ENCODE results near the gene BNC1. TPM values are rescaled to one million over a fixed set of nuclear protein-coding genes. Genes with fewer than 3 reads are reported as not detected.

BNC1 gene
- total and polyA plus RNA-seq, 2 of the 4 experiments (the other 2 are of a cell fraction), result 0.38 to 0.54 TPM

- Histone ChIP-seq H2AK9ac (replicated peaks; ENCODE audit: low read depth, low read length, poor library complexity) (no peak overlapping the region), H2AFZ (replicated peaks; ENCODE audit: low read length, poor library complexity) (no peak overlapping the region), H3K27me3 (ENCODE audit: control insufficient read depth, insufficient read depth, low read length) (peaks cover 7% of the 10 kb centered on the region; the same call in 1 of the 2 replicates), H3K9ac (ENCODE audit: low read depth, low read length) (no peak overlapping the region), H4K91ac (ENCODE audit: insufficient read depth, low read depth, low read length) (no peak overlapping the region), H3K18ac (ENCODE audit: low read depth, low read length) (no peak overlapping the region), H2BK15ac (ENCODE audit: low read depth, low read length) (no peak overlapping the region), H3K36me3 (ENCODE audit: control insufficient read depth, insufficient read depth, low read length) (no peaks in the 10 kb centered on the region), H3K9me3 (ENCODE audit: control insufficient read depth, insufficient read depth, low read length) (no peaks in the 10 kb centered on the region), H4K20me1 (ENCODE audit: insufficient read depth, low read length) (no peaks in the 10 kb centered on the region), H4K5ac (ENCODE audit: low read depth, low read length) (no peak overlapping the region), H2BK20ac (ENCODE audit: low read depth, low read length) (no peak overlapping the region), H3K4me1 (ENCODE audit: control insufficient read depth, insufficient read depth, low read length) (no peaks in the 10 kb centered on the region), H3K4me3 (ENCODE audit: insufficient read depth, low read depth, low read length) (no peak overlapping the region), H2BK5ac (ENCODE audit: low read depth, low read length, poor library complexity, severe bottlenecking) (no peak overlapping the region), H3K14ac (replicated peaks; ENCODE audit: low read depth, low read length) (no peak overlapping the region), H2AK5ac (ENCODE audit: low read depth, low read length) (no peak overlapping the region), H3K27ac (ENCODE audit: insufficient read depth, low read length) (no peak overlapping the region), H4K8ac (ENCODE audit: low read depth in 2 of 2, low read length in 2 of 2) (no peak overlapping the region), H3K79me1 (ENCODE audit: low read depth in 1 of 2, low read length in 2 of 2) (no peaks in the 10 kb centered on the region), H3K23ac (ENCODE audit: low read depth, low read length) (no peak overlapping the region), H2BK120ac (ENCODE audit: low read depth, low read length) (no peak overlapping the region), H3K4ac (ENCODE audit: low read depth, low read length) (no peak overlapping the region), H3K56ac (ENCODE audit: extremely low read depth, insufficient read depth, low read length) (no peak overlapping the region), H3K4me2 (ENCODE audit: low read depth, low read length) (no peak overlapping the region), H3K9me1 (ENCODE audit: insufficient read depth, low read length) (no peaks in the 10 kb centered on the region)
- CTCF ChIA-PET, result no interaction called here
- POLR2A ChIA-PET (ENCODE audit: unreplicated experiment), result no interaction called here
- WGBS, 2 experiments (ENCODE audit: extremely low coverage in 2 of 2, insufficient read length in 1 of 2), result no CpG with 5 or more reads among the region's 6 CpGs
- no peak for DNase-seq
- TF ChIP-seq BHLHE40 (IDR thresholded peaks at IDR 0.05; ENCODE audit: low read depth, low read length), result no peak
- TF ChIP-seq POLR2A (IDR thresholded peaks at IDR 0.05; ENCODE audit: low read depth, low read length), result no peak
- no peak for TF ChIP-seq RFX5 (IDR thresholded peaks at IDR 0.05; ENCODE audit: low read depth, low read length)
- no peak for TF ChIP-seq CEBPB (IDR thresholded peaks at IDR 0.05; ENCODE audit: low read depth, low read length)
- TF ChIP-seq MAZ (IDR thresholded peaks at IDR 0.05; ENCODE audit: borderline replicate concordance, low read depth, low read length), result no peak
- TF ChIP-seq ELK1 (IDR thresholded peaks at IDR 0.05; ENCODE audit: borderline replicate concordance, low read depth, low read length), result no peak
- no peak for TF ChIP-seq CTCF (conservative IDR thresholded peaks at IDR 0.05; ENCODE audit: low read depth, low read length)
- TF ChIP-seq SMC3 (IDR thresholded peaks at IDR 0.05; ENCODE audit: low read depth, low read length), result no peak
- TF ChIP-seq RAD21 (IDR thresholded peaks at IDR 0.05; ENCODE audit: low read length), result no peak
- TF ChIP-seq RCOR1 (IDR thresholded peaks at IDR 0.05; ENCODE audit: insufficient replicate concordance, low read length), result no peak
- TF ChIP-seq CHD1 (IDR thresholded peaks at IDR 0.05; ENCODE audit: low read depth, low read length), result no peak
- no peak for TF ChIP-seq MXI1 (IDR thresholded peaks at IDR 0.05; ENCODE audit: borderline replicate concordance, low read depth, low read length)
- BruUV-seq (replicated peaks), result no TSS peak
- in situ Hi-C loops (cut with MboI; ENCODE audit: low sequenced_read_pairs) (no loop called here), intact Hi-C loops (cut with micrococcal nuclease) (no loop called here), dilution Hi-C loops (cut with HindIII; ENCODE audit: low sequenced_read_pairs, unreplicated experiment) (no loop called here)
- ATAC-seq (ENCODE audit: low read depth), result no peak
Measured at GRCh38 chr15:83295417-83295816, 11.0 kb upstream of the BNC1 start.

Data from IMR-90 (cell line).